A549 (cell line): Measurements from ENCODE around the gene DAO. TPM values are rescaled to one million over a fixed set of nuclear protein-coding genes. Genes with fewer than 3 reads are reported as not detected.

ENCODE experiments used
- ATAC-seq, 2 experiments: fragments of 200-7000 bp in 1 of 2; fragments of >200 bp in 1 of 2; cut with Nextera tagmentation in 1 of 2; cut with Tn5 transposase in 1 of 2; 3 replicates each; pipeline versions ENCODE4 v1.8.0 to v1.9.1; 2018 to 2020; ENCODE audit warnings: mild to moderate bottlenecking in 1 of 2, moderate library complexity in 1 of 2
- CTCF ChIA-PET: fragments of 300-600 bp; sonication (Branson Sonifier 250); formaldehyde crosslinking; extraction: SDS; loops from one replicate; lab custom pipeline; 2021; ENCODE audit warnings: antibody characterized with exemption, inconsistent platforms; lab: Yijun Ruan, JAX
- POLR2A ChIA-PET: fragments of 350-600 bp; formaldehyde crosslinking; extraction: SDS; loops from one replicate; lab custom pipeline; 2021; ENCODE audit warnings: antibody characterized with exemption, inconsistent platforms; lab: Yijun Ruan, JAX
- DNase-seq, 2 experiments: peaks; one replicate each; pipeline versions ENCODE4 v3.0.0 to v3.0.0-alpha.2; 2011 to 2016; ENCODE audit warnings: low read depth in 1 of 2, low spot score in 1 of 2
- FAIRE-seq: peaks from 2 replicates; lab custom pipeline; 2011; peaks lifted over from hg19 to GRCh38; lab: Jason Lieb, UNC
- H3K27ac ChIP-seq, 2 experiments: fragments of >200 bp; sonication (Bioruptor Twin); formaldehyde crosslinking; 3 replicates each; pipeline ENCODE4 v1.5.1; 2016 to 2017
- H3K4me1 ChIP-seq: fragments of >200 bp; sonication (Bioruptor Twin); formaldehyde crosslinking; 3 replicates; pipeline ENCODE4 v1.6.1; 2016
- H3K4me2 ChIP-seq: fragments of >200 bp; sonication (Bioruptor Twin); formaldehyde crosslinking; 3 replicates; pipeline ENCODE4 v1.6.1; 2016
- H3K4me3 ChIP-seq: fragments of >200 bp; sonication (Bioruptor Twin); formaldehyde crosslinking; 3 replicates; pipeline ENCODE4 v1.5.1; 2016
- H3K9me3 ChIP-seq: fragments of >200 bp; sonication (Bioruptor Twin); formaldehyde crosslinking; 3 replicates; pipeline ENCODE4 v1.6.1; 2016
- CHD2 ChIP-seq: fragments of 150-350 bp; IDR thresholded peaks from 2 replicates; pipeline ENCODE4 v1.6.1; 2014; ENCODE audit warnings: low read length; ENCODE audit not compliant: partially characterized antibody
- FOSB ChIP-seq: fragments of 250-450 bp; sonication (Bioruptor Pico); IDR thresholded peaks from 2 replicates; pipeline ENCODE4 v1.5.0; 2020; ENCODE audit warnings: mild to moderate bottlenecking, moderate library complexity
- FOSL2 ChIP-seq, 2 experiments: fragments of 450-650 bp in 1 of 2; fragments of >200 bp in 1 of 2; sonication (Bioruptor Twin) in 1 of 2; formaldehyde crosslinking; IDR thresholded peaks; 2 replicates each; pipeline versions ENCODE4 v1.5.0 to v1.6.1; 2016 to 2020; ENCODE audit warnings: mild to moderate bottlenecking in 1 of 2, moderate library complexity in 1 of 2
- GATA3 ChIP-seq: IDR thresholded peaks from 2 replicates; pipeline ENCODE4 v1.6.1; 2012; ENCODE audit warnings: borderline replicate concordance
- HES2 ChIP-seq: fragments of >200 bp; sonication (Bioruptor Twin); formaldehyde crosslinking; IDR thresholded peaks from 2 replicates; pipeline ENCODE4 v1.6.1; 2016
- HOXB13 ChIP-seq: fragments of 250-450 bp; sonication (Bioruptor Pico); IDR thresholded peaks from 2 replicates; pipeline ENCODE4 v1.5.0; 2020; ENCODE audit warnings: low read depth, mild to moderate bottlenecking, moderate library complexity
- HOXB5 ChIP-seq: fragments of 250-450 bp; sonication (Bioruptor Pico); IDR thresholded peaks from 2 replicates; pipeline ENCODE4 v1.5.0; 2020; ENCODE audit warnings: mild to moderate bottlenecking, moderate library complexity
- MAZ ChIP-seq: fragments of 150-350 bp; IDR thresholded peaks from 2 replicates; pipeline ENCODE4 v1.6.1; 2014; ENCODE audit warnings: antibody characterized with exemption, low read depth, low read length, borderline replicate concordance
- NR3C1 ChIP-seq: fragments of >200 bp; sonication (Bioruptor Twin); formaldehyde crosslinking; IDR thresholded peaks from 3 replicates; pipeline ENCODE4 v1.6.1; 2017
- RAD21 ChIP-seq, 2 experiments: fragments of >200 bp in 1 of 2; sonication (Bioruptor Twin) in 1 of 2; formaldehyde crosslinking in 1 of 2; IDR thresholded peaks in 1 of 2; conservative IDR thresholded peaks in 1 of 2; 2 replicates in 1 of 2; 3 replicates in 1 of 2; pipeline ENCODE4 v1.6.1; 2012 to 2018; ENCODE audit warnings: inconsistent platforms in 1 of 2
- RNF2 ChIP-seq: fragments of 200-600 bp; sonication (generic); IDR thresholded peaks from 2 replicates; pipeline ENCODE4 v1.6.1; 2016; ENCODE audit warnings: low read depth, mild to moderate bottlenecking, antibody characterized with exemption, moderate library complexity, borderline replicate concordance
- SMC3 ChIP-seq: fragments of >200 bp; sonication (Bioruptor Twin); formaldehyde crosslinking; IDR thresholded peaks from 3 replicates; pipeline ENCODE4 v1.6.1; 2018; ENCODE audit warnings: inconsistent platforms
- TFCP2L1 ChIP-seq: fragments of 250-450 bp; sonication (Bioruptor Pico); IDR thresholded peaks from 2 replicates; pipeline ENCODE4 v1.5.0; 2021; ENCODE audit warnings: mild to moderate bottlenecking
- TP53 ChIP-seq: fragments of 250-450 bp; sonication (Bioruptor Pico); IDR thresholded peaks from 2 replicates; pipeline ENCODE4 v1.5.0; 2021; ENCODE audit warnings: mild to moderate bottlenecking, moderate library complexity
- USF2 ChIP-seq: fragments of 450-650 bp; IDR thresholded peaks from 2 replicates; pipeline ENCODE4 v1.6.1; 2014; ENCODE audit warnings: antibody characterized with exemption
- ZNF302 ChIP-seq: fragments of 250-450 bp; sonication (Bioruptor Pico); IDR thresholded peaks from 2 replicates; pipeline ENCODE4 v1.9.0; 2021; ENCODE audit warnings: inconsistent platforms, mild to moderate bottlenecking, moderate library complexity
- whole genome bisulfite sequencing: methylation state at CpG from one replicate; pipeline ENCODE4 v1.1.6; 2017; ENCODE audit errors: missing lambda C conversion rate; 5-methylcytosine and 5-hydroxymethylcytosine counted together
- polyA plus RNA-seq, 4 experiments: library from polyadenylated mRNA; depleted of rRNA in 3 of 4; stranded (reverse); fragments of >200 nt; fragmentation: RNase III in 1 of 4; extraction: RNeasy Plus Mini Kit Qiagen cat#74134 plus additional on column Dnase treatment in 1 of 4; gene quantifications; 2 replicates in 3 of 4; 3 replicates in 1 of 4; pipeline ENCODE4 v1.2.3, GENCODE V29; 2011 to 2017
- TF ChIP-seq, protein P1 (sequence below): IDR thresholded peaks from 2 replicates; pipeline ENCODE4 v1.6.1; 2012; ENCODE audit warnings: low read depth, borderline replicate concordance
- TF ChIP-seq, protein P2 (sequence below): IDR thresholded peaks from 2 replicates; pipeline ENCODE4 v1.6.1; 2012
- TF ChIP-seq, protein P3 (sequence below): fragments of >200 bp; sonication (Bioruptor Twin); formaldehyde crosslinking; IDR thresholded peaks from 3 replicates; pipeline ENCODE4 v1.6.1; 2016
- TF ChIP-seq, protein P4 (sequence below): fragments of 200-600 bp; sonication (generic); IDR thresholded peaks from 2 replicates; pipeline ENCODE4 v1.6.1; 2016; ENCODE audit warnings: antibody characterized with exemption, mild to moderate bottlenecking, moderate library complexity
- TF ChIP-seq, protein P5 (sequence below): fragments of 250-450 bp; sonication (Bioruptor Pico); IDR thresholded peaks from 2 replicates; pipeline ENCODE4 v1.5.0; 2020; ENCODE audit warnings: low read depth, mild to moderate bottlenecking, moderate library complexity

DAO gene
- polyA plus RNA-seq, 2 of the 4 experiments (the other 2 are of a cell fraction): not detected

DNA sequence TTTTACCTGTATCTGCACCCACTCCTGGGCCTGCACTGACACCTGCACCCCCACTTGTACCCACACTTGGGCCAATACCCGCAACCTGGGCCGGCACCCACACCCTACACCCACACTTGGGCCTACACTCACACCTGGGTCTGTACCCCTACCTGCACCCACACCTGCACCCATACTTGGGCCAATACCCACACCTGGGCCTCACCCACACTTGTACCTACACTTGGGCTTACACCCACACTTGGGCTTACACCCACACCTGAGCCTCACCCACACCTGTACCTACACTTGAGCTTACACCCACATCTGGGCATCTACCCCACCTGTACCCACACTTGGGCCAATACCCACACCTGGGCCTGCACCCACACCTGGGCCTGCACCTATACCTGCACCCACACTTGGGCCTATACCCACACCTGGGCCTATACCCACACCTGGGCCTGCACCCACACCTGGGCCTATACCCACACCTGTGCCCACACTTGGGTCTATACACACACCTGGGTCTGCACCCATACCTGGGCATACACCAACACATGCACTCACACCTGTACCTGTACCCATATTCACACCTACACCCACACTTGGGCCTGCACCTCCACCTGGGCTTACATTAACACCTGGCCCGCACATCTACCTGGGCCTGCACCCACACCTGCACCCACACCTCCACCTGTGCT lies 39.2 kb downstream of the DAO start (continued):
- TF ChIP-seq, protein P1, sequence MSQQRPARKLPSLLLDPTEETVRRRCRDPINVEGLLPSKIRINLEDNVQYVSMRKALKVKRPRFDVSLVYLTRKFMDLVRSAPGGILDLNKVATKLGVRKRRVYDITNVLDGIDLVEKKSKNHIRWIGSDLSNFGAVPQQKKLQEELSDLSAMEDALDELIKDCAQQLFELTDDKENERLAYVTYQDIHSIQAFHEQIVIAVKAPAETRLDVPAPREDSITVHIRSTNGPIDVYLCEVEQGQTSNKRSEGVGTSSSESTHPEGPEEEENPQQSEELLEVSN: no peak
- TF ChIP-seq RAD21 (conservative IDR thresholded peaks at IDR 0.05 in 1 of 2, IDR thresholded peaks at IDR 0.05 in 1 of 2) (no peak), HOXB5 (CRISPR knock-in tag) (no peak)

DNA sequence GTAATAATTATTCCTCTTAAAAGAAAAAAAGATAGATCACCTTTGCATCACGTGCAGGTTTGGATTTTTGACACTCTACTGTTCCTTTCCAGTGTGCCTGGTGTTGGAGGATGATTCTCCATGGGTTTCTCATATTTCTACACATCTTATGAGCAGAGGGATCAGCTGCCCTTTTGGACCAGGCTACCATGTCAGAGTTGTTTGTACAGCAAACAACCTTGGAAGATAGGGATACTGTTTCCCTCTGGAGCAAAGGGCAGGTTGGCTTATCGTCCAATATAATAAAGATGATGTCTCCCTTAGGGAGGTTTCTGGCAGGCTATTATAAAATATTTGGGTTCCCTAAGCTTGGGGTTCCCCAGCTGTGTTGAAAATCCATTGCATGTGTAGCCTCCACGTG lies 42.1 kb downstream of the DAO start:
- Histone ChIP-seq H3K4me3 (no peak overlapping the region), H3K4me1 (no peaks in the 10 kb centered on the region), H3K4me2 (no peak overlapping the region), H3K9me3 (peaks cover 4% of the 10 kb centered on the region; the same call in 1 of the 3 replicates), H3K27ac (no peak overlapping the region)
- 3% methylated on average over 3 of the region's 3 CpGs for WGBS
- no peak for TF ChIP-seq FOSB (CRISPR knock-in tag)
- no peak for TF ChIP-seq NR3C1
- TF ChIP-seq GATA3: no peak
- TF ChIP-seq SMC3: no peak
- TF ChIP-seq, protein P2, sequence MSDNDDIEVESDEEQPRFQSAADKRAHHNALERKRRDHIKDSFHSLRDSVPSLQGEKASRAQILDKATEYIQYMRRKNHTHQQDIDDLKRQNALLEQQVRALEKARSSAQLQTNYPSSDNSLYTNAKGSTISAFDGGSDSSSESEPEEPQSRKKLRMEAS: no peak
- TF ChIP-seq ZNF302: no peak
- TF ChIP-seq TFCP2L1 (CRISPR knock-in tag): no peak
- TF ChIP-seq USF2: no peak
- TF ChIP-seq, protein P3, sequence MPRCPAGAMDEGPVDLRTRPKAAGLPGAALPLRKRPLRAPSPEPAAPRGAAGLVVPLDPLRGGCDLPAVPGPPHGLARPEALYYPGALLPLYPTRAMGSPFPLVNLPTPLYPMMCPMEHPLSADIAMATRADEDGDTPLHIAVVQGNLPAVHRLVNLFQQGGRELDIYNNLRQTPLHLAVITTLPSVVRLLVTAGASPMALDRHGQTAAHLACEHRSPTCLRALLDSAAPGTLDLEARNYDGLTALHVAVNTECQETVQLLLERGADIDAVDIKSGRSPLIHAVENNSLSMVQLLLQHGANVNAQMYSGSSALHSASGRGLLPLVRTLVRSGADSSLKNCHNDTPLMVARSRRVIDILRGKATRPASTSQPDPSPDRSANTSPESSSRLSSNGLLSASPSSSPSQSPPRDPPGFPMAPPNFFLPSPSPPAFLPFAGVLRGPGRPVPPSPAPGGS: no peak
- no peak for TF ChIP-seq MAZ
- no peak for TF ChIP-seq RNF2
- TF ChIP-seq, protein P1: no peak
- TF ChIP-seq CHD2: no peak
- no peak for TF ChIP-seq HOXB13 (CRISPR knock-in tag)
- no peak for TF ChIP-seq FOSL2 (IDR thresholded peaks at IDR 0.05)
- TF ChIP-seq FOSL2 (CRISPR knock-in tag; IDR thresholded peaks at IDR 0.05): no peak
- TF ChIP-seq, protein P4, sequence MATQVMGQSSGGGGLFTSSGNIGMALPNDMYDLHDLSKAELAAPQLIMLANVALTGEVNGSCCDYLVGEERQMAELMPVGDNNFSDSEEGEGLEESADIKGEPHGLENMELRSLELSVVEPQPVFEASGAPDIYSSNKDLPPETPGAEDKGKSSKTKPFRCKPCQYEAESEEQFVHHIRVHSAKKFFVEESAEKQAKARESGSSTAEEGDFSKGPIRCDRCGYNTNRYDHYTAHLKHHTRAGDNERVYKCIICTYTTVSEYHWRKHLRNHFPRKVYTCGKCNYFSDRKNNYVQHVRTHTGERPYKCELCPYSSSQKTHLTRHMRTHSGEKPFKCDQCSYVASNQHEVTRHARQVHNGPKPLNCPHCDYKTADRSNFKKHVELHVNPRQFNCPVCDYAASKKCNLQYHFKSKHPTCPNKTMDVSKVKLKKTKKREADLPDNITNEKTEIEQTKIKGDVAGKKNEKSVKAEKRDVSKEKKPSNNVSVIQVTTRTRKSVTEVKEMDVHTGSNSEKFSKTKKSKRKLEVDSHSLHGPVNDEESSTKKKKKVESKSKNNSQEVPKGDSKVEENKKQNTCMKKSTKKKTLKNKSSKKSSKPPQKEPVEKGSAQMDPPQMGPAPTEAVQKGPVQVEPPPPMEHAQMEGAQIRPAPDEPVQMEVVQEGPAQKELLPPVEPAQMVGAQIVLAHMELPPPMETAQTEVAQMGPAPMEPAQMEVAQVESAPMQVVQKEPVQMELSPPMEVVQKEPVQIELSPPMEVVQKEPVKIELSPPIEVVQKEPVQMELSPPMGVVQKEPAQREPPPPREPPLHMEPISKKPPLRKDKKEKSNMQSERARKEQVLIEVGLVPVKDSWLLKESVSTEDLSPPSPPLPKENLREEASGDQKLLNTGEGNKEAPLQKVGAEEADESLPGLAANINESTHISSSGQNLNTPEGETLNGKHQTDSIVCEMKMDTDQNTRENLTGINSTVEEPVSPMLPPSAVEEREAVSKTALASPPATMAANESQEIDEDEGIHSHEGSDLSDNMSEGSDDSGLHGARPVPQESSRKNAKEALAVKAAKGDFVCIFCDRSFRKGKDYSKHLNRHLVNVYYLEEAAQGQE: no peak
- TF ChIP-seq, protein P5, sequence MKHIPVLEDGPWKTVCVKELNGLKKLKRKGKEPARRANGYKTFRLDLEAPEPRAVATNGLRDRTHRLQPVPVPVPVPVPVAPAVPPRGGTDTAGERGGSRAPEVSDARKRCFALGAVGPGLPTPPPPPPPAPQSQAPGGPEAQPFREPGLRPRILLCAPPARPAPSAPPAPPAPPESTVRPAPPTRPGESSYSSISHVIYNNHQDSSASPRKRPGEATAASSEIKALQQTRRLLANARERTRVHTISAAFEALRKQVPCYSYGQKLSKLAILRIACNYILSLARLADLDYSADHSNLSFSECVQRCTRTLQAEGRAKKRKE (CRISPR knock-in tag): no peak
- TF ChIP-seq TP53: no peak
- no peak for TF ChIP-seq HES2
- TF ChIP-seq HOXB5 (CRISPR knock-in tag): no peak
- ChIA-PET CTCF (interaction anchor here (1.4 kb wide), 1 partner anchor 14 kb away, joined by 4 read pairs; no protein-coding TSS in a partner anchor), POLR2A (no interaction called here)
- FAIRE-seq: no peak
- ATAC-seq: no peak
- DNase-seq: no peak
